ENCODE data around the gene CLEC4G.

DNA sequence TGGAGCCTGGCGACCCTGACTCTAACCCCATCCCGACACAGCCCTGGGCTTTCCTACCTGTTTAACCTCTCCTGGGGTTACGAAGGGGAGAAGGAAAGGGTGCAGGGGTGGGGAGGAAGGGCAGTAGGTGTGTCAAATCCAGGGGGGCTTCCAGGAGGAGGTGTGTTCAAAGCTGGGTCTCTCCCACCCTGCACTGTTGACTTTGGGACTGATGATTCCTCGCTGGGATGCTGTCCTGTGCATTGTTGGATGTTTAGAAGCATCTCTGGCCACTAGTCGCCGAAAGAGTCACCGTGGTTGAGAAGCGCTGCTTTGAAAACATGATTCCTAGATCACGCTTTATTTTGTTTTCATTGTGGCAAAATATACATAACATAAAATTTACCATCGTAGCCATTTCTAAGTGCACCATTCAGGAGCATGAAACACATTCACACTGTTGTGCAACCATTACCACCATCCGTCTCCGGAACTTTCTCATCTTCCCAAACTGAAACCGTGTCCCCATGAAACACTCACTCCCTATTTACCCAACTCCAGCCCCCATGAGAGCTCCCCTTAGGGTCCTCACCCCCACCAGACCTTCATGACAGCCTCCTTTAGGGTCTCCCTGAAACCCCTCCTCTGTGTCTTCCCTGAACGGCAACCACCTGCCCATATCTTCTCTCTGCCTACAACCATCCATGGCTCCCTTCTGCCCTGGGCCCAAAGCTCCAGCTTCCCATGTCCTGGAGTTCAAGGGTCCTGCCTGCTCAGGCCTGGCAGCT is 25.5 kb downstream of the CLEC4G start:
- TF ChIP-seq, protein P1, sequence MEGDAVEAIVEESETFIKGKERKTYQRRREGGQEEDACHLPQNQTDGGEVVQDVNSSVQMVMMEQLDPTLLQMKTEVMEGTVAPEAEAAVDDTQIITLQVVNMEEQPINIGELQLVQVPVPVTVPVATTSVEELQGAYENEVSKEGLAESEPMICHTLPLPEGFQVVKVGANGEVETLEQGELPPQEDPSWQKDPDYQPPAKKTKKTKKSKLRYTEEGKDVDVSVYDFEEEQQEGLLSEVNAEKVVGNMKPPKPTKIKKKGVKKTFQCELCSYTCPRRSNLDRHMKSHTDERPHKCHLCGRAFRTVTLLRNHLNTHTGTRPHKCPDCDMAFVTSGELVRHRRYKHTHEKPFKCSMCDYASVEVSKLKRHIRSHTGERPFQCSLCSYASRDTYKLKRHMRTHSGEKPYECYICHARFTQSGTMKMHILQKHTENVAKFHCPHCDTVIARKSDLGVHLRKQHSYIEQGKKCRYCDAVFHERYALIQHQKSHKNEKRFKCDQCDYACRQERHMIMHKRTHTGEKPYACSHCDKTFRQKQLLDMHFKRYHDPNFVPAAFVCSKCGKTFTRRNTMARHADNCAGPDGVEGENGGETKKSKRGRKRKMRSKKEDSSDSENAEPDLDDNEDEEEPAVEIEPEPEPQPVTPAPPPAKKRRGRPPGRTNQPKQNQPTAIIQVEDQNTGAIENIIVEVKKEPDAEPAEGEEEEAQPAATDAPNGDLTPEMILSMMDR (IDR thresholded peaks at IDR 0.05; ENCODE audit: low read length) = no peak
- no peak for TF ChIP-seq EZH2 (IDR thresholded peaks at IDR 0.05; ENCODE audit: borderline replicate concordance, low read length)

All from OCI-LY1 (cell line).